ENCODE data around the gene MARCHF2. TPM values are rescaled to one million over a fixed set of nuclear protein-coding genes. Genes with fewer than 3 reads are reported as not detected.

Gene MARCHF2
- total and polyA plus RNA-seq, 2 donors (not counting 3 experiments of a cell fraction or from before 2014, with no cell fraction given), result 43.5 to 91.9 TPM

- H2AFZ ChIP-seq (ENCODE audit: low read depth, low read length), result no peak overlapping the region
- no peak overlapping the region for H3K4me3 ChIP-seq (replicated peaks in 1 of 3; ENCODE audit: insufficient read depth in 1 of 3, low read depth in 1 of 3, low read length in 3 of 3)
- no peak for FAIRE-seq
- dilution Hi-C loops (cut with MboI; ENCODE audit: extremely low pct_ligation_motif_present, low sequenced_read_pairs) (no loop called here), intact Hi-C loops (cut with micrococcal nuclease) (no loop called here)
- peaks cover 9% of the 10 kb centered on the region for H3K79me2 ChIP-seq (ENCODE audit: control insufficient read depth, insufficient read depth, low read length)
- no peak overlapping the region for H3K9ac ChIP-seq (replicated peaks; ENCODE audit: extremely low read depth, insufficient read depth, low read length)
- BruUV-seq (replicated peaks), result no TSS peak
- POLR2A ChIA-PET, result no interaction called here
- H3K9me3 ChIP-seq (replicated peaks; ENCODE audit: control insufficient read depth, insufficient read depth, low read length), result no peaks in the 10 kb centered on the region
- peaks cover 35 to 58% of the 10 kb centered on the region in 2 experiments for H3K36me3 ChIP-seq (ENCODE audit: control insufficient read depth in 2 of 2, extremely low read depth in 1 of 2, insufficient read depth in 2 of 2, low read length in 2 of 2)
- H3K27ac ChIP-seq (ENCODE audit: insufficient read depth, low read depth, low read length), result no peak overlapping the region
- H3K4me1 ChIP-seq (ENCODE audit: control insufficient read depth, extremely low read depth, insufficient read depth, low read length), result no peaks in the 10 kb centered on the region
- H4K20me1 ChIP-seq (replicated peaks; ENCODE audit: control insufficient read depth, extremely low read depth, insufficient read depth, low read length), result peaks cover under 1% of the 10 kb centered on the region
- no peak for DNase-seq (ENCODE audit: low read depth, low spot score)
- no peaks in the 10 kb centered on the region for H3K27me3 ChIP-seq (ENCODE audit: control insufficient read depth in 2 of 2, insufficient read depth in 2 of 2, low read length in 2 of 2)
- CTCF ChIA-PET, result no interaction called here
- no peak overlapping the region for H3K4me2 ChIP-seq (ENCODE audit: insufficient read depth, low read length)
- no peaks in the 10 kb centered on the region for H3K9me1 ChIP-seq (replicated peaks; ENCODE audit: control insufficient read depth, extremely low read depth, insufficient read depth, low read length)
- TF ChIP-seq EZH2 (IDR thresholded peaks at IDR 0.05; ENCODE audit: borderline replicate concordance, low read depth, low read length, severe bottlenecking) (no peak), POLR2AphosphoS5 (IDR thresholded peaks at IDR 0.05; ENCODE audit: insufficient read depth, low read depth, low read length) (no peak), JUN (IDR thresholded peaks at IDR 0.05; ENCODE audit: borderline replicate concordance, insufficient read depth, insufficient read length, low read depth) (no peak), MAX (IDR thresholded peaks at IDR 0.05; ENCODE audit: insufficient read depth, insufficient read length) (no peak), MYC (IDR thresholded peaks at IDR 0.05; ENCODE audit: low read depth, low read length) (no peak), GATA2 (IDR thresholded peaks at IDR 0.05; ENCODE audit: insufficient read depth, insufficient read length, low read depth, low read length) (no peak), CTCF (IDR thresholded peaks at IDR 0.05; ENCODE audit: extremely low read depth in 1 of 2, insufficient read depth in 1 of 2, low read depth in 1 of 2, low read length in 2 of 2) (no peak), FOS (IDR thresholded peaks at IDR 0.05; ENCODE audit: borderline replicate concordance, insufficient read depth, low read length) (no peak), POLR2A (IDR thresholded peaks at IDR 0.05; ENCODE audit: low read depth, low read length) (no peak)
Measured at GRCh38 chr19:8487137-8487851, 74.2 kb downstream of the MARCHF2 start.
